T1000 (cell line): ENCODE data around the gene FRMD1.
"Not testable (repeated sequence)": the region's sequence is repeated elsewhere in the genome, so short reads cannot be mapped to it uniquely, and the experiment has no call there.

Experiments
- DNase-seq: peaks from one replicate; lab custom pipeline; 2025; ENCODE audit warnings: mixed read lengths; lab: John Stamatoyannopoulos, UW

The FRMD1 gene

DNA sequence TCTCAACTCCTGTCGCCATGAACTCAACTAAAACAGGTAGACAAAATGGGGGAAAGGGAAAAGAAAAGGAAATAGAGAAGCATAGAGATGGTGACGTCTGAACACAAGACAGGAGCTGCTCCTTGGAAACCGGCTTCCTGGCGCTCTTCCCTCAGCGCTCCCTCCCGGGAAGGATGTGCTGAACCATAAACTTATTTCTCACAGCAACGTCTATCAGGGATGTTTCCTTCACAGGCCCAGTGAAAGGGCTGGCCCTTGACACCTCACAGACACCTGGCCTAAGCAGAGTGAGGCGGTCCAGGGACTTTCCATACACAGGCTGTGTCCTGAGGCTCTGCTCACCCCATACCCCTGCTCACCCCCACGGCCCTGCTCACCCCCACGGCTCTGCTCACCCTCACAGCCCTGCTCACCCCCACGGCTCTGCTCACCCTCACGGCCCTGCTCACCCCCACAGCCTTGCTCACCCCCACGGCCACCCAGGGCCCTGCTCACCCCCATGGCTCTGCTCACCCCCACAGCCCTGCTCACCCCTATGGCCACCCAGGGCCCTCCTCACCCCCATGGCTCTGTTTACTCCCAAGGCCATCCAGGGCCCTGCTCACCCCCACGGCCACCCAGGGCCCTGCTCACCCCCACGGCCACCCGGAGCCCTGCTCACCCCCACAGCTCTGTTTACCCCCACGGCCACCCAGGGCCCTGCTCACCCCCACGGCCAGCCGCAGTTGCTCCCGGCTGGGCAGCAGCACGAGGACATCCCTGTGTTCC, 653 bp downstream of the FRMD1 start:
- DNase-seq = no peak

DNA sequence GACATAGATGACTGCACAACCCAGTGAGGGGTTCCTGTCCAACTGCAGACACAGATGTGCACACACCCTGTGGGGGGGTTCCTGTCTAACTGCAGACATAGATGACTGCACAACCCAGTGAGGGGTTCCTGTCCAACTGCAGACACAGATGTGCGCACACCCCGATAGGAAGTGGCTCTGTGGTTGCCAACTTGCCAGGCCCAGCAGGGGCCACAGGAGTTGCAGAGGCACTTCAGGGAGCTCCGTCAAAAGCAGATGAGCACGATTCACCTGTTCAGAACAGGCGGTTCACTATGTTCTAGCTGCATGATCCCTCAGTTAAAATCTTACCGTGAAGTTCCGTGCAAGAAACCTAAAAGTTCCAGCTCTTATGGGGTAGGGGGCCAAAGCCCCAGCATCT, 1.6 kb downstream of the FRMD1 start:
- DNase-seq = not testable (repeated sequence)

DNA sequence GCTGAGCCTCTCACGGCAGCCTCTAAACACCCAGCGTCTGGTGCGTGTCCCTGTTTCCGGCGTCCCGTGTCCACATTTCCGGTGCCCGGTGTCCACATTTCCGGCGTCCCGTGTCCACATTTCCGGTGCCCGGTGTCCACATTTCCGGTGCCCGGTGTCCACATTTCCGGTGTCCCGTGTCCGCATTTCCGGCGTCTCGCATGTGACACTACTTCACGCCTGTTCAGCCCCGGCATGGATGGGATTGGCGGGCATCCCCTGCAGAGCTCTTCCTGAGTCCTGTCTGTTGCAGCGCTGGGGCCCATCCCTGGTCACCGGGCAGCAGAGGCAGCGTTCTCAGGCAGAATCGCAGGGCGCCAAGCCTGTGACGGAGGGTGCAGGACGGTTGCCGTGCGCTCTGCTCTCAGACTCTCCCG, 3.2 kb downstream of the FRMD1 start:
- no peak for DNase-seq

DNA sequence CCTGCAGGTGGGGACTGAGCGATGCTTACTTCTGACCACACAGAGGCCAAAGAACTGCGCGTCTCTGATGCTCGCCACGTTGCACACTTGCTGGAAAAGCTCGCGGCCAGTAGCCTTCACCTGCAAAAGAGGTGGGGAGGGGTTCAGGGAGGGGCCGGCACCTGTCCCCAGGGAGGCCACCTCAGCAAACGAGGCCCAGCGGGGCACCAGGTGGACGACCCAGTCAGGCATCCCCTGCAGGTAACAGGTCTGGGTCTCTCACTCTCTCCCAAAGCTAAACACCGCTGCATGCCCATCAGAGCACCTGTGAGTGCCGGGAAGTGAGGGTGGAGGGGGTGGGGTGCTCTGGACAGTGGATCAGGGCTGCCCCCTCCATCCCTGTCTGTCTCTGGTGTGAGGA, 3.8 kb downstream of the FRMD1 start:
- DNase-seq = no peak

DNA sequence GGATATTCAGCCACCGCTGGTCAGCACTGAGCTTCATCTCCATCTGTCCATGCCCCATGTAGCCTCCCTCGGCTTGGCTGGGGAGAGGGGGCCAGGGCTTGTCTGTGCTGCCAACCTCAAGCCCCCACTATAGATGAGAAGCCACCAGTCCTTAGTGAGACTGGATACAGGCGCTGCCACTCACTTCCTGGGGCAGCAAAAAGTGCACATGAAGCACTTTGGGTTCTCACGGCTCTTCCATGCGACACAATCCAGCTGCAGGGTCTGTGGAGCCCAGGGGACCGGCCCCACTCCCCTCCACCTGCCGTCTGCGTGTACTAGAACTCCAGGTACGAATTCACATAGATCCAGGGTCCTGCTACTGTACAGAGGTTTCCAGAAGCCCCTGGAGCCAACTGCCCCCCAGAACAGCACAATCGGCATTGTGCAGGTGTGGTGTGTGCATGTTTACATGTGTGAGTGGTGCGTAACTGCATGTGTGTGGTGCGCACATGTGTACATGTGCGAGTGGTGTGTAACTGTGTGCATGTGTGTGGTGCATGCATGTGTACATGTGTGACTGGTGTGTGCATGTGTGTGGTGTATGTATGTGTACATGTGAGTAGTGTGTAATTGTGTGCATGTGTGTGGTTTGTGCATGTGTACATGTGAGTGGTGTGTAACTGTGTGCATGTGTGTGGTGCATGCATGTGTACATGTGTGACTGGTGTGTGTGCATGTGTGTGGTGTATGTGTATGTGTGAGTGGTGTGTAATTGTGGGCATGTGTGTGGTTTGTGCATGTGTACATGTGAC, 4.9 kb downstream of the FRMD1 start:
- no peak for DNase-seq

DNA sequence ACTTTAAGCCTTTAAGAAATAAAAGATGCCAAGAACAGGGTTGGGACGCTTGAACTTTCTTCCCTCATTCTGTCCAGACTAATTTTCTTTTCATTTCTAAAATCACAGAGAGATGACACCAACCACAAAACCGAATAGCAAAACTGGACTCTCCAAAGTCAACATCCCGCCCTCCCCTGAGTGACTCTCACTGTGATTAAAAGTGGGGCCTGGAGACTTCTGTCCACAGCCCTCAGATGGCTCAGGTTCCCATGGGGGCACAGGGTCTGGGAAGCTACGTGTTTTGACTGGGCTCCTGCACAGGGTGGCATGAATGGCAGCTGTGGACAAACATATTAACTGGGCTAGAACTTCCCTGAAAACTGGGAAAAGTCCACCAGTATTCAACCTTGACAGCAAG, 6.3 kb downstream of the FRMD1 start:
- no peak for DNase-seq

DNA sequence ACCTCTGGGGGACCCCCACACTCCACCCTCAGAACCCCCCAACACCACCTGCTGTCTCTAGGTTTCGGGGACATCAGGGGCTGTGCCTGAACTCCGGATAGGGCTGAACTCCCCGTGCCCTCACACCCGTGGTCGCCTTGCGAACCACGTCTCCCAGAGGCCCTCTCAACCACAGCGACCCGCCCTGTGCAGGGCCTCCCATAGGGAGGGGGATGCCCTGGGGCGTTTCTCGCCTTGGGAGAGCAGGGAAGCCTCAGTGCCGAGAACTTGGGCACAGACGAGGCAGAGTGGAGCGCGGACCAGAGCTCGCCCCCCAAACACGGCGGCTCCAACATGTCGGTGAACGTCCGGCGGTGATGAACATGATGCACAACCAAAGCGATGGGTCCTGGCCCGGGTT, 6.8 kb downstream of the FRMD1 start:
- DNase-seq = no peak

DNA sequence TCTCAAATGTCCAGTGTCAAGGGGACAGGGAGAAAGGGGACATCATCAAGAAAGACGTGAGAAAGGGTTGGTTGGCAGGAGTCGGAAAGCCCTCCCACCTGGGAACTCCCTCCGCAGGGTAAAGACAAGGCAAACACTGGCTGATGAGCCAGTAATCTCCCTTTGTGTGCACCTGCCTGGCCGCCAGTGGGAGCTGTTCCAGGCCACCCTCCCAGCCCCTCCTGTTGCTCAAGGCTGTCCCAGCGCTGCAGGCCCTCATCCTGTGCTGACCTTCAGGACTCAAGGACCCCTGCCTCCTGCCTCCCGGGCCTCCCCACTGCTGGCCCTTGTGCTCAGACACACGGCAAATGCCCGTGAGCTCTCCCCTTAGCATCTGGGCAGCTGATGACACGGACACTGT, 7.4 kb downstream of the FRMD1 start:
- DNase-seq = no peak

DNA sequence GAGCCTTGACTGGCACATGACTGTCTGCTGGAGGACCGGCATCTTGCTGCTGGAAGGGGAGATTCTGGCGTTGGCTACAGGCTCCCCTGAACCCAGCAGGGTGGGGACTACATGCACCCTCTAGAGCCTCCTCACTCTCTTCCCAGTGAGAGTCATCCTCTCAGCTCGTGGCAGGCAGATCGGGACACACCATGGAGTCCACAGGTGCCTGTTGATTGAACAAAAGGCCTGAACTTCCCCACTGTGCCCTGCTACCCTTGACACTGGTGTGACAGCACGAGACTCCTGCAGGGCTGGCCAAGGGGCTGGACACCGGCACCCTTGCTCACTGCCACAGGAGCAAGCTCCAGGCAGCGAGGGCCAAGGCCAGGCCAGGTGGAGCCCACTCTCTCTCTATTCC, 8.2 kb downstream of the FRMD1 start:
- DNase-seq = no peak

DNA sequence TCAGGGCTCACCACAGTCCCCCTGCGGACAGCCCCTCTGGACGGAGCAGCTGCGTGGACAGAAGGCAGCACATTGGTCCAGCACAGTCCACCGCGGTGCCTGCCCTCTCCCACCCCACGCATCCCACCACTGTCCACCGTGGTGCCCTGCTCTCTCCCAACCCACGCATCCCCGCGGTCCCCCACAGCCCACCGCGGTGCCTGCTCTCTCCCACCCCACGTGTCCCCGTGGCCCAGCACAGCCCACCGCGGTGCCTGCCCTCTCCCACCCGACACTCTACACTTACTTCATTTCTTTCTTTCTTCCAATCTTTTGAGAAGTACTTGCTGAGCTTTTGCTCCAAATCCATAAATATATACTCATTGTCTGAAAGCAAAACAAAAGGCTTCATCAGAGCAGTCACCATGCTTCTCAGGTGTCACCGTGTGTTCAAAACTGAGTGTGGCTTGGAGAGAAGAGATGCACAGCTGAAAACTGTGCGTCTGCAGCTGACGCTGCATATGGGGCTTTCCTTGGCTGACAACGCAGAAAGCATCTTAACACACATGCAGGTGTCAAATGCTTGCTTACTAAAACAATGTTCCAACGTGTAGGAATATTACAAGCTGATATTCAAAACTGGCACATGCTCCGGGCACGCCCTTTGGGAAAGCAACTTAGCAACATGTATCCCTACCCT, 11.8 kb downstream of the FRMD1 start:
- DNase-seq = no peak

DNA sequence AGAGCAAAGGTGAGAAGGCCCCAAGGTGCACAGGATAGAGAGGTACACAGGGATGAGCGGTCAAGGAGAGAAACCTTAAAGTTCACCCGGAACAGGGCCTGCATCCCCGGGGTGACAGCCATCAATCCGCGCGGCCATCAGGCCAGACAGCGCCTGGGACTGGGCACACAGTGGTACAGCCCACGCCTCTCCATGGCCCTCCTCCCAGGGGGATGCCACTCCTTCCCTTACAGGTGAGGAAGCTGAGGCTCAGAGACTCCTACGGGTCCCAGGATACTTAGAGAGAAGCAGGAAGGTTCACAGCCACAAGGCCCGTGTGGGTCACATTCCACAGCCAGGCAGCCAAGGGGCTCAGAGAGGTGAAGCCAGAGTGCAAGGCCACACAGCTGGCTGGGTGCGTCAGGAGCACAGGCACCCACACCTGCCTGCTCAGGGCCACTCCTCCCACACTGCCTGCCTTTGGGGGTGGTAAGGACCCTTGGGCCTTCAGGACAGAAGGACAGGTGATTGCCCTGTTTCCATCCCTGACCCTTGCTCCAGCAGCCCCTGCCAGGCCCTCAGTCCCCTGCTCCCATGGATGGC, 14.7 kb downstream of the FRMD1 start:
- DNase-seq = no peak

DNA sequence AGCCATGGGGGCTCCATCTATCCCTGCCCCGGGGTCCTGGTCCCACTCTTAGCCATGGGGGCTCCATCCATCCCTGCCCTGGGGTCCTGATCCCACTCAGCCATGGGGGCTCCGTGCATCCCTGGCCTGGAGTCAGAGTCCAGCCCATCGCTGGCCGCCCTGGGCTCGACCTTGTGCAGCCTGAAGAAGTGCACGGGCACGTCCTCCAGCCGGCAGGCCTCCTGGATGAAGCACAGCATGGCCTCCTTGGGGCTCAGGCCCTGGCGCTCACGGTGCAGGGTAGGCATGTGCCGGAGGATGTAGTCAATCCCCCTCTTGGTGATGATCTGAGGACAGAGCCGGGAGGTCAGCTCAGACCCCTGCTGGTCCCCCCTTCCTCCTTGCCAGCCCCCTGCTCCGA, 15.6 kb downstream of the FRMD1 start:
- no peak for DNase-seq

DNA sequence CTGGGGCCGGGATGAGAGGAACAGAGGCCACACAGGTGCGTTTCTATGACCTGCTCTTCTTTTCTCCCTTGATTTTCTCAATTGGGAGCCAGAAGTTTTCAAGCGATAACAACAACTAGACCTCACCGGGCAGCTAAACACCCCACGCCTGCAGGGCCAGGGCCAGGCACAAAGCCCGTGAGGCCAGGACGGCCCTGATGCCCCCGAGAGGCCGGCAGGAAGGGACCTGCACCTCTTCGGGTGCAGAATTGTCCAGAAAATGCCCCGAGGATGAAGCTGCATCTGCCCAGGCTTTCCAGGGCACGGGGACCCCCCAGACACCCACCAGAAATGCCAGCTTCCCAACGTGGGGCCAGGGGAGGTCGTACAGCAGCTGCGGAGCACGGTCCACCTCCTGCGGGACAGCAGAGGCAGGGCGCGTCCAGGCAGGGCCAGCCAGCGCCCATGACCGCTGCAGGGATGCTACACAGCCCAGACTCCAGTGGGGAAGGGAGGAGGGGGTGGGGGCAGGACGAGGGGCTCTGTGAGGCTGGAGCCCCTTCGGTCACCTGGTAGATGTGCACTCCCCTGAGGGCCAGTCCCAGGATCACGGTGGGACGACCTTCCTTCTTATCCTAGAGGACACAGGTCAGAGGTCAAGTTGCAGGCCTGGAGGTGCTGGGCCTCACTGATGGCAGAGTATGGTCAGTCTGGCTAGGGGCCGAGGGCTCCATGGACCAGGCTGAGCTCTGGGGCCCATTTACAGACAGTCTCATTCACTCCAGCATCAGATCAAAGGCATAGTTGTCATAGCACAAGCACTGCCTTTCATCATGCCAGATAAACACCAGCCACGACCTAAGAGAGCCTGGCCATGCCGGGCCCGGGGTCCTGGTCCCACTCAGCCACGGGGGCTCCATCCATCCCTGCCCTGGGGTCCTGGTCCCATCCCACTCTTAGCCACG, 16.4 kb downstream of the FRMD1 start:
- no peak for DNase-seq

DNA sequence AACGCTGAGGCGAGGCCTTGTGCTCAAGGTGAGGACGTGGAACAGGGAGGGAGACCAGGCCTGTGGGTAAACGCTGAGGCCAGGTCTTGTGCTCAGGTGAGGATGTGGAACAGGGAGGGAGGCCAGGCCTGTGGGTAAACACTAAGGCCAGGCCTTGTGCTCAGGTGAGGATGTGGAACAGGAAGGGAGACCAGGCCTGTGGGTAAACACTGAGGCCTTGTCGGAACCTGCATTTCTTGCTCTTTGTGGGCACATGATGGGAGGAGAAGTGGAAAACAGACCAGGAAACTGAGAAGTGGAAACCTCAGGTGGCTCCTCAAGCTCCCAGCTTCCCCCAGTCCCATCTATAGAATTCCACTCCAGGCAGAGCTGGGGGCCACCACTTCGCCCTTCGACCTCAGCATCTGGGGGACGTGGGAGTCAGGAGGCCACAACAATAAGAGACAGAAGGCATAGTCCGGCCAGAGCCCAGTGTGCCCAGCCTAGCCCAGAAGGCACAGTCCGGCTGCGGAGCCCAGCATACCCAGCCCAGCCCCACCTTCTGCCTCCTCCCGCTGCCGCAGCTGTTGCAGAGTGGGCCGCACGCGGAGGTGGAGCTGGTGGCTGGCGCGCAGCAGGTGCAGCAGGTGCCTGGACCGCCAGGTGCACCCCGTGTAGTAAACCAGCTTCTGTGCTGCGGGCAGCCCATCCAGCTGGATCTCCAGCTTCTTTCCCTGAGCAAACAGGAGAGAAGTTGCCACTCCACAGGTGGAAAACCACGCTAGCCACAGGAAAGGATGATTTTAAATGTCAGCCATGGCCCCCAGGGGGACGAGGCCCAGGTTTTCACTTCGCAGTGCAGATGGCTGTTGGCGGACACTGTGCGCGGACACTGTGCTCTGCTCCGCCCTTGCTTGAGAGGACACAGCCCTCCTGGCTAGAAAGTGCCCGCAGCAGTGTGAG, 17.5 kb downstream of the FRMD1 start:
- no peak for DNase-seq

DNA sequence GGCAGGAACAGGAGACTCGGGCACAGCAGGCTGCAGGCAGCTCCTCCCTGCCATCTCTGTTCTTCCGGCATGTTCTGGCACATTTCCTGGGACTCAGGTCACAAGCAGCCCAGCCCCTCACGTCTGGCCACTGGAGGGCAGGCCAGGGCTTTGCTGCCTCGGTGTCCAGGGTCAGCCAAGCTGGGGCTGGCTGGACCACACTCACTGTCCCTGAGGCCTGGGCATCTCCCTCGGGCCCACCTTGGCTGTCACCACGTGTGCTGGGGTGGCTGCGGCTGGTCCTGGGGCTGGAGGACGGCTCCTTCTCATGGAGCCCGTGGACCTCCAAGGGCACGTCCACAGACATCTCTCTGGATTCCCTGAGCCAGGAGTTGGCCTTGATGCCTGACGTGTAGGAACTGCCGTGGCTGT, 18.5 kb downstream of the FRMD1 start:
- DNase-seq = no peak

DNA sequence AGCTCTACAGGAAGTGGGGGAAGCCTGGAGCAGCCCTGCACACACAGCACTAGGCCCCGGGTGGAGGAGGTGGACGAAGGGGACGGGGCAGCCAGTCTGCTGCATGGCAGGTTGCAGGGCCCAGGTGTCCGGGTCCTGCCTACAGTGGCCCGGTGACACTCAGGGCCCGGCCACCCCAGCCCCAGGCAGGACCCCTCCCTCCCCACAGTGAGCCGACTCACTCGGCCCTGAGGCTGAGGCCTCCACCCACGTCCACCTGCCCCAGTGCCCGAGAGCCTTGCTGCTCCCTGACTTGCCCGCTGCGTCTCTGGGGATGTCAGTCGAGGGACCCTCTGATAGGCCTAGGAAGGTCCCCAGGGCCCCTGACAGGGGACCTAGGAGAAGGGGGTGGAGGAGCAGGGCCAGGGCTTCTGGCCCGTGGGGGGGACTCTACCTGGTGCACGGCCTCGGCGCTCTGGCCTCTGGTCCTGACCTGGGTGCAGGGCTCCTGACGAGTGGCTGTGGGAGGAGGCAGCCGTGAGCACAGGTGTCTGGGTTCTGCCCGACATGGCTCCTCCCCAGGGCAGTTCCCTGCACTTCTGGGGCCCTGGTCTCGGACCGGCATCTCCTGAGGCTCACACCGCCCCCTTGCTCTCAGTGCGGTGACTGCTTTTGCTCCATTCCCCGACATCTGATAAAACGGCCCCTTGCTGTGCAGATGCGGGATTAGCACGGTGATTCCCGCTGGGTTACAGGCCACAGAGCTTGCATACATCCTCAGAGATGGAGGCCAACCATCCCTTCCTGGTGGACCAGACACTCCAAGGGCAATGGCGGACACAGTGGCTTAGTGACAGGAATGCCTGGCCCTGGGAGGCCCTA, 20.1 kb downstream of the FRMD1 start:
- no peak for DNase-seq

DNA sequence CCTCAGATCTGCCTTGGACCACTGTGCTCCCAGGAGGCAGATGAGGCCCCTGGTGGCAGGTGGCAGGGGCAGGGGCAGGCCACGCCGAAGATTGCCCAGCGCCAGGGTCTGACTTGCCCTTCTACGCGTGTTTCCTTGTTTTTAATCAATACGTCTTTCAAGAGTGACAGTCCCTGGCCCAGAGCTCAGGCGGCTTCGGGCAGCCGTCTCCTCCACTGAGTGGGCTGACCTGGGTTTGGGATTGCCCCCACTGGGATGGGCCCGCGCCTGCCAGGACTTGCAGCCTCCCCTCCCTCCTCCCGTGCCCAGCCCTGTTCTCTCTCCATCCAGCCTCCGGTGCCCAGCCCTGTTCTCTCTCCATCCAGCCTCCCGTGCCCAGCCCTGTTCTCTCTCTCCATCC, 21.2 kb downstream of the FRMD1 start:
- no peak for DNase-seq

DNA sequence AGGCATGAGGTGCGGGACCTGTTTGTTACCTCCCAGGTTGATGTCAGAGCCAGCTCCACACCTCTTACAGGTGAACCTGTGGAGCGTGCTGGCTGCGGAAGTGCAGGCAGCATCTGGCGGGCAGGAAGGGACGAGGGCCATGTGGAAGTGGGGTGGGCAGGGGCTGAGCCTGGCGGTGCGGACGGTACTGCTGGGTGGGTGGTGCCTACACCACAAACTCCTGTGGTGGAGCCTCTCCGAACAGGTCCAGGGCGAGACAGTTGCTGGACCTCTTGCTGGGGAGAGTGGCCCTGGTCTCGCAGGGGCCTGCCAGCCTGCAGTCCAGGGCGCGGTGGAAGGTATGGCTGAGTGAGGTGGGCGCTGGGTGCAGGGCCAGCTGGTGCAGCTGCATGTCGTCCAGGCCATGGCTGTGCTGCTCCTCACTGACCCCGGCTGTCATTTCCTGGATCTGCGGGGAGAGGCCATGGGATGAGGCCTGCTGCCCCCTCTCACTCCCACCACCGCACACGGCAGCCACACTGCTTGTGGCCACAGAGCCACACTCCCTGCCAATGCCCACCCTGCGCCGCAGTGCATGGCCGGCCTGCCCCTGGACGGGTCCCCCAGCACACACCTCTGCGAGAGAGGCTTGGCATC, 22.0 kb downstream of the FRMD1 start:
- DNase-seq = no peak
